Measurements from ENCODE around the gene SLC35A1.
A peak's percentile ranks its signal among the peaks of the same experiment; 100 is the strongest.

SLC35A1 gene

DNA sequence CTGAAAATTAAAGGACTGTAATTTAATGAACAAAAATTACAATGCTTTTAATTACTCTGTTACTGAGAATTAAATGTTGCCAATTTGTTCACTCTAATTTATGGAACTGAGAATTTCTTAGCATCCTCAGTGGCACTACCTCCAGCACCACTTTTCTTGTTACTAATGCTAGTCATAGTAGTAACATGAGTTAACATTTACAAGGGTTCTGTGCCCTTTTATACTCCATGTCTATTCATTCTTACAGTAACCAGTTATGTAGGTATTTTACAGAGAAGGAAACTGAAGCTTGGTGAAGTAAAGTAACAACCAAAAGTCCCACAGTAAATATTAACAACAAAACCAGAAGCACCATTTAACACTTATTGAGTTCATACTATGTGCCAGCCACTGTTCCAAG lies 82.7 kb downstream of the SLC35A1 start:
- TF ChIP-seq CTCF (IDR thresholded peaks at IDR 0.05; ENCODE audit: insufficient read depth, low read depth, low read length, missing control alignments), result no peak
- no peak overlapping the region for H3K4me3 ChIP-seq (ENCODE audit: low read length)
- no peak for DNase-seq (ENCODE audit: low read depth)

DNA sequence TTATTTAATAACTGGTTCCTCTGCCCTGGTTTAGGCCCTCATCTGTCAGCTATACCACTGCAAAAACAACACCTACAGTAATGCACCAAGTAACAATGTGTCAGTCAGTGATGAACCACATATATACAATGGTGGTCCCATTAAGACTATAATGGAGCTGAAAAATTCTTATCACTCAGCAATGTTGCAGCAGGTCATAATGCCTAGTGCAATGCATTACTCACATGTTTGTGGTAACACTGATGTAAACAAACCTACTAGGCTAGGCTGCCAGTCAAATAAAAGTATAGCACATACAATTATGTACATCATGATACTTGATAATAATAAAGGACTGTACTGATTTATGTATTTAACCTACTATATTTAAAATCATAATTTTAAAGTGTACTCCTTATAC lies 85.7 kb downstream of the SLC35A1 start:
- H3K4me3 ChIP-seq (ENCODE audit: low read length), result no peak overlapping the region
- no peak for TF ChIP-seq CTCF (IDR thresholded peaks at IDR 0.05; ENCODE audit: insufficient read depth, low read depth, low read length, missing control alignments)
- peak; percentile 8 for DNase-seq (ENCODE audit: low read depth)

DNA sequence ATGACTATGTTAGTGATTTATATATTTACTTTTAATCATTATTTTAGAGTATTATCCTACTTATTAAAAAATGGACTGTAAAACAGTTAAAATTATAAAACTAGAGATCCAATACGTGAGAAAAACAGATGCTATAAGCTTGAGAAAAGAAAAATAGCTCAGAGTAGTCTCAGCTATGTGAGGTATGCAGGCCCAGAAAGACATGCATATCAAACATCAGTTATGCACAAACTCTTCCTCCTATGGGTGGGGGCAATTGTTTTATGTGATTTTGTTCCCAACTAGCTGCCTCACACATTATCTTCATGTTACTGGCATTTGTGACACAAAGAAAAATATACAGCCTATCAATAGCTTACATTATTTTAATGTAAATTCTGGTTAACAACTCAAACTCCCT lies 88.2 kb downstream of the SLC35A1 start:
- DNase-seq (ENCODE audit: low read depth), result no peak
- H3K4me3 ChIP-seq (ENCODE audit: low read length), result no peak overlapping the region
- no peak for TF ChIP-seq CTCF (IDR thresholded peaks at IDR 0.05; ENCODE audit: insufficient read depth, low read depth, low read length, missing control alignments)
